HG02571 (cell line): ENCODE data around the gene BCAP29.

Experiments used
- ATAC-seq: cut with Tn5 transposase; IDR thresholded peaks from one replicate; pipeline ENCODE4 v1.9.1; 2021; ENCODE audit warnings: mild to moderate bottlenecking, moderate library complexity; ENCODE audit not compliant: unreplicated experiment

BCAP29 gene

GRCh38 chr7:107581387-107582013 is 1.5 kb downstream of the BCAP29 start:
- ATAC-seq: no peak

- ATAC-seq: no peak
Observed at GRCh38 chr7:107582875-107583274, 2.8 kb downstream of the BCAP29 start.

GRCh38 chr7:107584716-107585115 is 4.7 kb downstream of the BCAP29 start:
- no peak for ATAC-seq

- ATAC-seq: no peak
Observed at GRCh38 chr7:107588529-107589130, 8.6 kb downstream of the BCAP29 start.

- no peak for ATAC-seq
Observed at GRCh38 chr7:107591421-107591820, 11.4 kb downstream of the BCAP29 start.

- no peak for ATAC-seq
Observed at GRCh38 chr7:107592361-107593024, 12.4 kb downstream of the BCAP29 start.

- ATAC-seq: no peak
Observed at GRCh38 chr7:107593025-107593410, 13.0 kb downstream of the BCAP29 start.

- ATAC-seq: no peak
Observed at GRCh38 chr7:107594961-107595737, 15.1 kb downstream of the BCAP29 start.

GRCh38 chr7:107596881-107597581 is 17.0 kb downstream of the BCAP29 start:
- ATAC-seq: no peak

- no peak for ATAC-seq
Observed at GRCh38 chr7:107597582-107597916, 17.5 kb downstream of the BCAP29 start.

- no peak for ATAC-seq
Observed at GRCh38 chr7:107597953-107598352, 17.9 kb downstream of the BCAP29 start.

- no peak for ATAC-seq
Observed at GRCh38 chr7:107599262-107599661, 19.2 kb downstream of the BCAP29 start.

- no peak for ATAC-seq
Observed at GRCh38 chr7:107600816-107601215, 20.8 kb downstream of the BCAP29 start.

- ATAC-seq: no peak
Observed at GRCh38 chr7:107605218-107605815, 25.3 kb downstream of the BCAP29 start.

- no peak for ATAC-seq
Observed at GRCh38 chr7:107606303-107606702, 26.3 kb downstream of the BCAP29 start.

GRCh38 chr7:107609811-107610261 is 29.8 kb downstream of the BCAP29 start:
- no peak for ATAC-seq

GRCh38 chr7:107610323-107610722 is 30.3 kb downstream of the BCAP29 start:
- no peak for ATAC-seq

GRCh38 chr7:107613439-107613838 is 33.4 kb downstream of the BCAP29 start:
- ATAC-seq: no peak

GRCh38 chr7:107613948-107614347 is 33.9 kb downstream of the BCAP29 start:
- no peak for ATAC-seq

- ATAC-seq: no peak
Observed at GRCh38 chr7:107614425-107614824, 34.4 kb downstream of the BCAP29 start.
